ENCODE data around the gene ATP5MC2. TPM values are rescaled to one million over a fixed set of nuclear protein-coding genes. Genes with fewer than 3 reads are reported as not detected.

Gene ATP5MC2
- total and polyA plus RNA-seq, 2 of the 4 experiments (the other 2 are of a cell fraction): 309 to 361 TPM

DNA sequence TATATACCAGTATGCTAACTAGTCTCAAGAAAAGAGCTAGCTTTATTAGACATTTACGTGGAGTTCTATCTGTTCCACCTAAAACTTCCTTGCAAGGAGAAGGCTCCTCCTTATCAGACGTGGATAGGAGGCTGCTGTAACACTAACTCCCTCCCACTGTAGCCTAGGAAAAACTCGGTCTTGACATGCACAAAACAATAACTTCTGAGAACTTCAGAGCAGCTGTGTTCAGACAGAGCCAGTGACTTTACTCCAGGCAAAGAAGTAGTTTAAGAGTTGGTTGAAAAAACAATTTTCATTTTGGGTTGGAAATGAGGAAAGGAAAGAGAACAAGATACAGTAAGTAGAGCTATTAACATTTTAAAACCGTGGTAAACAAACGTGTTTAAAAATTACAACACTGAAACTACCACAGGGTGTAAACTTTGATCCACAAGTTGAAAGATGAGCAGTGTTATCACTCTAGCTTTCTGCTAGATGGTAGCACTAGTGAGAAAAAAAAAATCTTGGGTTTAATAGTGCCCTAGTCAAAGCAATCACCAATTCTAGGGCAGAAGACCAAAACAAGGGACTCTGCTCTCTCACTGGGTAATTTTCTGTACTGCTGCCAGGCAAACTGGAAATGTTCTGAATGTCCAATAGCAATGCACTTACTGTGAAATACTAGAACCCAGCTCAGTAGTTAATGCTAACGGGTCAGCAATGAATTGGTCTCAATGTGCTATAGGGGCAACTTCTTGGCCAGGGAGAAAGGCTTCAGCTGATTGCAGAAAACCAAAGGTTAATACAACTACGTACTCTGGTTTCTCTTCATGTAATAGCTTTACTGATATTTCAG is 52.1 kb downstream of the ATP5MC2 start:
- DNase-seq: peak; percentile 66
- no peaks in the 10 kb centered on the region for H3K9me3 ChIP-seq (ENCODE audit: control insufficient read depth, insufficient read depth, low read length)
- H2AK9ac ChIP-seq (replicated peaks; ENCODE audit: low read depth, low read length, poor library complexity): no peak overlapping the region
- H3K56ac ChIP-seq (ENCODE audit: extremely low read depth, insufficient read depth, low read length): no peak overlapping the region
- dilution Hi-C loops (cut with HindIII; ENCODE audit: low sequenced_read_pairs, unreplicated experiment) (no loop called here), intact Hi-C loops (cut with micrococcal nuclease) (no loop called here), in situ Hi-C loops (cut with MboI; ENCODE audit: low sequenced_read_pairs) (no loop called here)
- H3K79me1 ChIP-seq (ENCODE audit: low read depth in 1 of 2, low read length in 2 of 2): peaks cover 6 to 47% of the 10 kb centered on the region in 2 experiments
- no peak overlapping the region for H3K18ac ChIP-seq (ENCODE audit: low read depth, low read length)
- TSS peak; percentile 23 for BruUV-seq (replicated peaks)
- H4K20me1 ChIP-seq (ENCODE audit: insufficient read depth, low read length): peaks cover 17% of the 10 kb centered on the region
- H4K5ac ChIP-seq (ENCODE audit: low read depth, low read length): peak overlapping the region; percentile 17; the same call in 1 of the 2 replicates
- H4K8ac ChIP-seq (ENCODE audit: low read depth in 2 of 2, low read length in 2 of 2): no peak overlapping the region
- peak overlapping the region; percentile 9 for H2BK5ac ChIP-seq (ENCODE audit: low read depth, low read length, poor library complexity, severe bottlenecking)
- H3K4me2 ChIP-seq (ENCODE audit: low read depth, low read length): peak overlapping the region; percentile 94
- ChIA-PET POLR2A (ENCODE audit: unreplicated experiment) (interaction anchor here (0.6 kb wide), 1 partner anchor 159 kb away, joined by 3 read pairs; no protein-coding TSS in a partner anchor), CTCF (interaction anchor here (0.5 to 1.0 kb wide), 4 partner anchors 9 to 80 kb away, joined by 3 to 4 read pairs (median 3); no protein-coding TSS in a partner anchor)
- H3K23ac ChIP-seq (ENCODE audit: low read depth, low read length): peak overlapping the region; percentile 58; the same call in 1 of the 2 replicates
- H3K4me1 ChIP-seq (ENCODE audit: control insufficient read depth, insufficient read depth, low read length): peaks cover 4% of the 10 kb centered on the region
- WGBS, 2 experiments (ENCODE audit: extremely low coverage in 2 of 2, insufficient read length in 1 of 2): no CpG with 5 or more reads among the region's 7 CpGs
- H3K9me1 ChIP-seq (ENCODE audit: insufficient read depth, low read length): peaks cover 3% of the 10 kb centered on the region; the same call in 1 of the 2 replicates
- ATAC-seq (ENCODE audit: low read depth): no peak
- no peak overlapping the region for H3K4ac ChIP-seq (ENCODE audit: low read depth, low read length)
- H2BK15ac ChIP-seq (ENCODE audit: low read depth, low read length): no peak overlapping the region
- no peak overlapping the region for H3K14ac ChIP-seq (replicated peaks; ENCODE audit: low read depth, low read length)
- no peak overlapping the region for H2AFZ ChIP-seq (replicated peaks; ENCODE audit: low read length, poor library complexity)
- H3K27me3 ChIP-seq (ENCODE audit: control insufficient read depth, insufficient read depth, low read length): no peaks in the 10 kb centered on the region
- TF ChIP-seq MAFK (IDR thresholded peaks at IDR 0.05; ENCODE audit: low read depth, low read length): no peak
- no peak for TF ChIP-seq MXI1 (IDR thresholded peaks at IDR 0.05; ENCODE audit: borderline replicate concordance, low read depth, low read length)
- TF ChIP-seq, protein P1, sequence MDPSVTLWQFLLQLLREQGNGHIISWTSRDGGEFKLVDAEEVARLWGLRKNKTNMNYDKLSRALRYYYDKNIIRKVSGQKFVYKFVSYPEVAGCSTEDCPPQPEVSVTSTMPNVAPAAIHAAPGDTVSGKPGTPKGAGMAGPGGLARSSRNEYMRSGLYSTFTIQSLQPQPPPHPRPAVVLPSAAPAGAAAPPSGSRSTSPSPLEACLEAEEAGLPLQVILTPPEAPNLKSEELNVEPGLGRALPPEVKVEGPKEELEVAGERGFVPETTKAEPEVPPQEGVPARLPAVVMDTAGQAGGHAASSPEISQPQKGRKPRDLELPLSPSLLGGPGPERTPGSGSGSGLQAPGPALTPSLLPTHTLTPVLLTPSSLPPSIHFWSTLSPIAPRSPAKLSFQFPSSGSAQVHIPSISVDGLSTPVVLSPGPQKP (IDR thresholded peaks at IDR 0.05; ENCODE audit: borderline replicate concordance, low read depth, low read length): no peak
- no peak for TF ChIP-seq NFE2L2 (IDR thresholded peaks at IDR 0.05; ENCODE audit: low read depth, low read length)
- TF ChIP-seq, protein P2, sequence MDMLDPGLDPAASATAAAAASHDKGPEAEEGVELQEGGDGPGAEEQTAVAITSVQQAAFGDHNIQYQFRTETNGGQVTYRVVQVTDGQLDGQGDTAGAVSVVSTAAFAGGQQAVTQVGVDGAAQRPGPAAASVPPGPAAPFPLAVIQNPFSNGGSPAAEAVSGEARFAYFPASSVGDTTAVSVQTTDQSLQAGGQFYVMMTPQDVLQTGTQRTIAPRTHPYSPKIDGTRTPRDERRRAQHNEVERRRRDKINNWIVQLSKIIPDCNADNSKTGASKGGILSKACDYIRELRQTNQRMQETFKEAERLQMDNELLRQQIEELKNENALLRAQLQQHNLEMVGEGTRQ (IDR thresholded peaks at IDR 0.05; ENCODE audit: low read depth, low read length): no peak
- no peak for TF ChIP-seq BHLHE40 (IDR thresholded peaks at IDR 0.05; ENCODE audit: low read depth, low read length)
- TF ChIP-seq RAD21 (IDR thresholded peaks at IDR 0.05; ENCODE audit: low read length): no peak
- TF ChIP-seq CHD1 (IDR thresholded peaks at IDR 0.05; ENCODE audit: low read depth, low read length): no peak
- H3K4me3 ChIP-seq (ENCODE audit: insufficient read depth, low read depth, low read length): no peak overlapping the region
- peak overlapping the region; percentile 15; the same call in 1 of the 2 replicates for H3K27ac ChIP-seq (ENCODE audit: insufficient read depth, low read length)
- H3K36me3 ChIP-seq (ENCODE audit: control insufficient read depth, insufficient read depth, low read length): no peaks in the 10 kb centered on the region
- no peak overlapping the region for H2BK120ac ChIP-seq (ENCODE audit: low read depth, low read length)
- H2BK20ac ChIP-seq (ENCODE audit: low read depth, low read length): no peak overlapping the region
- H4K91ac ChIP-seq (ENCODE audit: insufficient read depth, low read depth, low read length): no peak overlapping the region
- H2AK5ac ChIP-seq (ENCODE audit: low read depth, low read length): no peak overlapping the region
- H3K9ac ChIP-seq (ENCODE audit: low read depth, low read length): no peak overlapping the region
